RWPE2 (cell line): ENCODE data around the gene KCNJ15.

ENCODE experiments used
- ATAC-seq: fragments of 200-7000 bp; cut with Tn5 transposase; 3 replicates; pipeline ENCODE4 v1.9.1; 2021; ENCODE audit warnings: low read depth
- DNase-seq: peaks from one replicate; pipeline ENCODE4 v3.0.0-alpha.2; 2020; ENCODE audit warnings: low spot score
- H3K27ac ChIP-seq: fragments of 450-650 bp; 2 replicates; pipeline ENCODE4 v1.5.1; 2017; ENCODE audit warnings: mild to moderate bottlenecking; ENCODE audit not compliant: poor library complexity, severe bottlenecking
- H3K27me3 ChIP-seq: fragments of 250-450 bp; sonication (Bioruptor Pico); 2 replicates; pipeline ENCODE4 v1.5.1; 2021; ENCODE audit warnings: mild to moderate bottlenecking, moderate library complexity; ENCODE audit not compliant: insufficient read depth, poor library complexity, severe bottlenecking
- H3K36me3 ChIP-seq: fragments of 250-450 bp; sonication (Bioruptor Pico); 2 replicates; pipeline ENCODE4 v1.5.1; 2020; ENCODE audit warnings: low read depth, mild to moderate bottlenecking, moderate library complexity
- H3K4me1 ChIP-seq: fragments of 250-450 bp; sonication (Bioruptor Pico); 2 replicates; pipeline ENCODE4 v1.5.1; 2021; ENCODE audit warnings: mild to moderate bottlenecking, moderate library complexity; ENCODE audit not compliant: insufficient read depth, poor library complexity, severe bottlenecking
- H3K4me3 ChIP-seq: fragments of 250-450 bp; sonication (Bioruptor Pico); 2 replicates; pipeline ENCODE4 v1.5.1; 2021; ENCODE audit warnings: mild to moderate bottlenecking, moderate library complexity; ENCODE audit not compliant: severe bottlenecking
- H3K9me3 ChIP-seq: fragments of 250-450 bp; sonication (Bioruptor Pico); 2 replicates; pipeline ENCODE4 v1.5.1; 2021; ENCODE audit warnings: mild to moderate bottlenecking, moderate library complexity; ENCODE audit not compliant: severe bottlenecking
- CTCF ChIP-seq: fragments of 450-650 bp; IDR thresholded peaks from one replicate; pipeline ENCODE4 v1.5.1; 2017; ENCODE audit warnings: mild to moderate bottlenecking, moderate library complexity; ENCODE audit not compliant: poor library complexity, severe bottlenecking

The KCNJ15 gene

GRCh38 chr21:38321568-38321967 is 64.8 kb downstream of the KCNJ15 start:
- H3K4me3 ChIP-seq, result no peak overlapping the region
- DNase-seq (no peak), ATAC-seq (no peak)
- H3K9me3 ChIP-seq, result no peaks in the 10 kb centered on the region
- H3K4me1 ChIP-seq, result peaks cover 24% of the 10 kb centered on the region
- H3K27ac ChIP-seq, result peak overlapping the region; percentile 96
- no peaks in the 10 kb centered on the region for H3K27me3 ChIP-seq
- TF ChIP-seq CTCF, result no peak
- H3K36me3 ChIP-seq, result no peaks in the 10 kb centered on the region

GRCh38 chr21:38322311-38322950 is 65.6 kb downstream of the KCNJ15 start:
- no peak for TF ChIP-seq CTCF
- DNase-seq (no peak), ATAC-seq (no peak)
- Histone ChIP-seq H3K27ac (peak overlapping the region; percentile 96), H3K9me3 (no peaks in the 10 kb centered on the region), H3K4me1 (peaks cover 29% of the 10 kb centered on the region), H3K36me3 (no peaks in the 10 kb centered on the region), H3K27me3 (no peaks in the 10 kb centered on the region), H3K4me3 (no peak overlapping the region)

- H3K4me1 ChIP-seq, result peaks cover 29% of the 10 kb centered on the region
- no peaks in the 10 kb centered on the region for H3K27me3 ChIP-seq
- peak overlapping the region; percentile 96 for H3K27ac ChIP-seq
- no peak overlapping the region for H3K4me3 ChIP-seq
- no peaks in the 10 kb centered on the region for H3K36me3 ChIP-seq
- DNase-seq, result peak; percentile 64
- H3K9me3 ChIP-seq, result no peaks in the 10 kb centered on the region
- no peak for TF ChIP-seq CTCF
- ATAC-seq, result peak; percentile 86
Observed at GRCh38 chr21:38323721-38324531, 67.1 kb downstream of the KCNJ15 start.

- no peak for DNase-seq
- Histone ChIP-seq H3K27ac (peak overlapping the region; percentile 96), H3K36me3 (no peaks in the 10 kb centered on the region), H3K27me3 (no peaks in the 10 kb centered on the region), H3K4me3 (no peak overlapping the region), H3K9me3 (no peaks in the 10 kb centered on the region), H3K4me1 (peaks cover 29% of the 10 kb centered on the region)
- no peak for TF ChIP-seq CTCF
- no peak for ATAC-seq
Observed at GRCh38 chr21:38325216-38325615, 68.4 kb downstream of the KCNJ15 start.
